GM12872 (cell line): ENCODE results near the gene CASKIN1.

Source experiments
- CTCF ChIP-seq: IDR thresholded peaks from 3 replicates; pipeline ENCODE4 v1.5.1; 2011; ENCODE audit warnings: low read depth, mild to moderate bottlenecking, low read length, moderate library complexity; ENCODE audit not compliant: insufficient read depth

Gene CASKIN1

GRCh38 chr16:2190659-2191445 lies 5.6 kb downstream of the CASKIN1 start:
- TF ChIP-seq CTCF, result no peak

GRCh38 chr16:2190002-2190658 lies 6.3 kb downstream of the CASKIN1 start:
- TF ChIP-seq CTCF, result no peak

- no peak for TF ChIP-seq CTCF
Measured at GRCh38 chr16:2189252-2189893, 7.0 kb downstream of the CASKIN1 start.

GRCh38 chr16:2188395-2188794 lies 8.0 kb downstream of the CASKIN1 start:
- TF ChIP-seq CTCF, result no peak

- no peak for TF ChIP-seq CTCF
Measured at GRCh38 chr16:2187212-2187611, 9.2 kb downstream of the CASKIN1 start.

GRCh38 chr16:2186505-2186904 lies 9.9 kb downstream of the CASKIN1 start:
- TF ChIP-seq CTCF, result no peak

GRCh38 chr16:2186064-2186463 lies 10.3 kb downstream of the CASKIN1 start:
- no peak for TF ChIP-seq CTCF
